HEK293 (cell line): Measurements from ENCODE around the gene SARNP.

Experiments used
- ZBTB8A ChIP-seq: fragments of 450-650 bp; formaldehyde crosslinking; IDR thresholded peaks from 2 replicates; pipeline ENCODE4 v1.5.1; 2016; ENCODE audit warnings: missing biosample characterization, missing genetic modification characterization
- ZFP37 ChIP-seq: fragments of 450-650 bp; formaldehyde crosslinking; IDR thresholded peaks from 2 replicates; pipeline ENCODE4 v1.5.1; 2016; ENCODE audit warnings: missing biosample characterization, missing genetic modification characterization
- ZNF157 ChIP-seq: fragments of 450-650 bp; formaldehyde crosslinking; IDR thresholded peaks from 2 replicates; pipeline ENCODE4 v1.5.1; 2016; ENCODE audit warnings: missing biosample characterization, missing genetic modification characterization
- ZNF175 ChIP-seq: fragments of 450-650 bp; formaldehyde crosslinking; IDR thresholded peaks from 2 replicates; pipeline ENCODE4 v1.5.1; 2016; ENCODE audit warnings: missing biosample characterization, missing genetic modification characterization
- ZNF335 ChIP-seq: fragments of 450-650 bp; formaldehyde crosslinking; conservative IDR thresholded peaks from 2 replicates; pipeline ENCODE4 v1.5.1; 2016; ENCODE audit warnings: missing biosample characterization, missing genetic modification characterization
- ZNF660 ChIP-seq: fragments of 450-650 bp; IDR thresholded peaks from 2 replicates; pipeline ENCODE4 v1.5.1; 2018; ENCODE audit warnings: missing biosample characterization, mild to moderate bottlenecking, missing genetic modification characterization
- TF ChIP-seq, protein P1 (sequence below): fragments of 450-650 bp; formaldehyde crosslinking; IDR thresholded peaks from 2 replicates; pipeline ENCODE4 v1.5.1; 2016; ENCODE audit warnings: missing biosample characterization, missing genetic modification characterization
- TF ChIP-seq, protein P2 (sequence below): fragments of 450-650 bp; formaldehyde crosslinking; IDR thresholded peaks from 2 replicates; pipeline ENCODE4 v1.5.1; 2016; ENCODE audit warnings: missing biosample characterization, missing genetic modification characterization, low read depth
- TF ChIP-seq, protein P3 (sequence below): sonication (generic); formaldehyde crosslinking; IDR thresholded peaks from 2 replicates; pipeline ENCODE4 v1.8.1; 2022; ENCODE audit warnings: mild to moderate bottlenecking, moderate library complexity, missing genetic modification reagents

DNA sequence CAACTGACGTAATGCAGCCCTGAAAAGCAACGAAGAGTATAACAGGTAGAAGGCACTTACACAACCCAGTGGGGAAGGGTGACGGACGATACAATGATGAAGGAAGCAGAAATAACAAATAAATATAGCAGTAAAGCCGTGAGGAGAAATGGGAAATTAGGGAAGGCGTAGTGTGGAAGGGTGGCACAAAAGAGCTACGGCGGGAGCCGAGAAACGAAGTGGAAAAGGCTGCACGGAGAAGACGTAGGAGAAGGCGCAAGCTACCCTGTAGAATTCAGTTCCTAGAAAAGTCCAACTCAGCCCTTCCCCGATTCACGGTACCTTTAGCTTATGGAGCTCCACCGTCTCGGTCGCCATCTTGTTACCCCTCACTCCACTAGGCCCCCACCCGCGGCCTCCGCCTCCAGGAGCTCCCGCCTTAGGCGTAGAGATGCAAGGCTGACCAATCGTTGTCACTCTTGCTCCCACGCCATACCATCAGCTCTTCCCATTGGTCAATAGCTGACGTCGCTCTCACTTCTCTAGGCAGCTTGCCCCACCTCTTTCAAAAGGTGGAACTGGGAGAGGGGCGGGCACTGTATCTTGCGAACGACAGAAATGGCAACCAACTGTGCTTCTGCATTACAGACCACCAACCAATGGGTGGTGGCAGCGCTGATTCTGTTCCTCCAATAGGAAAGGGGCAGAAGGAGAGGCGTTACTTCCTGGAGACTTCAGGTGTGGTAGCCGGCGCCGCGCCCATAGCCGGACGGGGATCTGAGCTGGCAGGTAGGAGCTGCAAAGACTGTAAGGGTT is at the start of gene SARNP, which contains the start of gene ORMDL2:
- TF ChIP-seq, protein P1, sequence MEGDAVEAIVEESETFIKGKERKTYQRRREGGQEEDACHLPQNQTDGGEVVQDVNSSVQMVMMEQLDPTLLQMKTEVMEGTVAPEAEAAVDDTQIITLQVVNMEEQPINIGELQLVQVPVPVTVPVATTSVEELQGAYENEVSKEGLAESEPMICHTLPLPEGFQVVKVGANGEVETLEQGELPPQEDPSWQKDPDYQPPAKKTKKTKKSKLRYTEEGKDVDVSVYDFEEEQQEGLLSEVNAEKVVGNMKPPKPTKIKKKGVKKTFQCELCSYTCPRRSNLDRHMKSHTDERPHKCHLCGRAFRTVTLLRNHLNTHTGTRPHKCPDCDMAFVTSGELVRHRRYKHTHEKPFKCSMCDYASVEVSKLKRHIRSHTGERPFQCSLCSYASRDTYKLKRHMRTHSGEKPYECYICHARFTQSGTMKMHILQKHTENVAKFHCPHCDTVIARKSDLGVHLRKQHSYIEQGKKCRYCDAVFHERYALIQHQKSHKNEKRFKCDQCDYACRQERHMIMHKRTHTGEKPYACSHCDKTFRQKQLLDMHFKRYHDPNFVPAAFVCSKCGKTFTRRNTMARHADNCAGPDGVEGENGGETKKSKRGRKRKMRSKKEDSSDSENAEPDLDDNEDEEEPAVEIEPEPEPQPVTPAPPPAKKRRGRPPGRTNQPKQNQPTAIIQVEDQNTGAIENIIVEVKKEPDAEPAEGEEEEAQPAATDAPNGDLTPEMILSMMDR (tag by site-specific recombination), result no peak
- TF ChIP-seq ZNF175 (no peak), ZFP37 (tag by site-specific recombination) (peak; percentile 78), ZNF157 (tag by site-specific recombination) (no peak), ZNF660 (tag by site-specific recombination) (peak; percentile 35; the same call in 1 of the 2 replicates), ZBTB8A (tag by site-specific recombination) (peak; percentile 48), ZNF335 (tag by site-specific recombination) (peak; percentile 95; the same call in 1 of the 2 replicates)
- TF ChIP-seq, protein P2, sequence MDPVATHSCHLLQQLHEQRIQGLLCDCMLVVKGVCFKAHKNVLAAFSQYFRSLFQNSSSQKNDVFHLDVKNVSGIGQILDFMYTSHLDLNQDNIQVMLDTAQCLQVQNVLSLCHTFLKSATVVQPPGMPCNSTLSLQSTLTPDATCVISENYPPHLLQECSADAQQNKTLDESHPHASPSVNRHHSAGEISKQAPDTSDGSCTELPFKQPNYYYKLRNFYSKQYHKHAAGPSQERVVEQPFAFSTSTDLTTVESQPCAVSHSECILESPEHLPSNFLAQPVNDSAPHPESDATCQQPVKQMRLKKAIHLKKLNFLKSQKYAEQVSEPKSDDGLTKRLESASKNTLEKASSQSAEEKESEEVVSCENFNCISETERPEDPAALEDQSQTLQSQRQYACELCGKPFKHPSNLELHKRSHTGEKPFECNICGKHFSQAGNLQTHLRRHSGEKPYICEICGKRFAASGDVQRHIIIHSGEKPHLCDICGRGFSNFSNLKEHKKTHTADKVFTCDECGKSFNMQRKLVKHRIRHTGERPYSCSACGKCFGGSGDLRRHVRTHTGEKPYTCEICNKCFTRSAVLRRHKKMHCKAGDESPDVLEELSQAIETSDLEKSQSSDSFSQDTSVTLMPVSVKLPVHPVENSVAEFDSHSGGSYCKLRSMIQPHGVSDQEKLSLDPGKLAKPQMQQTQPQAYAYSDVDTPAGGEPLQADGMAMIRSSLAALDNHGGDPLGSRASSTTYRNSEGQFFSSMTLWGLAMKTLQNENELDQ (tag by site-specific recombination), result no peak
- TF ChIP-seq, protein P3, sequence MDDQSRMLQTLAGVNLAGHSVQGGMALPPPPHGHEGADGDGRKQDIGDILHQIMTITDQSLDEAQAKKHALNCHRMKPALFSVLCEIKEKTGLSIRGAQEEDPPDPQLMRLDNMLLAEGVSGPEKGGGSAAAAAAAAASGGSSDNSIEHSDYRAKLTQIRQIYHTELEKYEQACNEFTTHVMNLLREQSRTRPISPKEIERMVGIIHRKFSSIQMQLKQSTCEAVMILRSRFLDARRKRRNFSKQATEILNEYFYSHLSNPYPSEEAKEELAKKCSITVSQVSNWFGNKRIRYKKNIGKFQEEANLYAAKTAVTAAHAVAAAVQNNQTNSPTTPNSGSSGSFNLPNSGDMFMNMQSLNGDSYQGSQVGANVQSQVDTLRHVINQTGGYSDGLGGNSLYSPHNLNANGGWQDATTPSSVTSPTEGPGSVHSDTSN (CRISPR knock-in tag), result no peak
